ENCODE results near the gene KCNIP3. TPM values are rescaled to one million over a fixed set of nuclear protein-coding genes. Genes with fewer than 3 reads are reported as not detected.
"Not testable (repeated sequence)": the region's sequence is repeated elsewhere in the genome, so short reads cannot be mapped to it uniquely, and the experiment has no call there.

Gene KCNIP3
- total RNA-seq, 1 experiment from 2014 or later: 4.5 TPM

DNA sequence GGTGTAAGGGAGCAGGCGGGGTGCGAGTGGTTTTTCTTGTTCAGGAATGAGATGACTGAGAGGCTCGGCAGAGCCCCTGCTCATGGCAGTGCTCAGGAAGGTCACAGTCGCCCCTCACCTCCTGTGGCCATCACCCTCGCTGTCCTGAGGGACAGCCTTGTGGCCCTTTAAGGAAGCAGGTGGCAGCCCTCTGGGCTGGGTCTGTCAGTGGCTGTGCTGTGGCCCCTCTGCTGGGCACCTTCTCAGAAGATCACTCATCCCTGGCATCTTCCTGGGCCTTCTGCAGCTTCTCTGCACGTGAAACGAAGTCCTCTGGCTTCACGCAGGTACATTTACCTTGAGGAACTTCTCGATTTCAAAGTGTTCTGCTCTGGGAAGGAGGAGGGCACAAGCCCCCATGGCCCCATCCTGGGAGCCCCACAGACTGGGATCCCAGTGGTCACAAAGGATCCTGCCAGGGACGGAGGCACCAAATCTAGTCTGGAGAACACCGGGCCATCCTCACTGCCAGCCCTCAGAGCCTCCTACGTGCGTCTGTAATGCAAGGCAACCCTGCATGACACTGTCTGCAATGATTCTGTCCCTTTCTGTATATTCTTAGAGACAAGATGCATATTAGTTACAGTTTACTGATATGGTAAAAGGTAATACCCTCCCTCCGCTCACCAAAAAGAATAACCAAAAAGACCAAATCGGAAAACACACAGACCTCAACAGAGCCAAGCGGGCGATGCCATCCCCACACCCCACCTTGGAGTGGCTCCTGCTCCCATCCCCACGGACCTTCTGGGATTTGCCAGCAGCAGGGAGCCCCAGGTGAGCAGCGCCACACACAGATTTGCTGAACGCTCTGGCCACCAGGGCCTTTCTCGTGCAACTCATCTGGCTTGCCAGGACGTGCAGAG, 79.4 kb downstream of the KCNIP3 start:
- CTCF ChIA-PET: no interaction called here
- POLR2A ChIA-PET (ENCODE audit: unreplicated experiment): no interaction called here
- Histone ChIP-seq H3F3A (ENCODE audit: insufficient read depth, low read depth) (no peaks in the 10 kb centered on the region), H3K9me3 (ENCODE audit: insufficient read depth, low read depth) (no peaks in the 10 kb centered on the region), H3K36me3 (ENCODE audit: low read depth) (no peaks in the 10 kb centered on the region), H4K20me1 (ENCODE audit: insufficient read depth) (no peaks in the 10 kb centered on the region), H3K27me3 (ENCODE audit: insufficient read depth, low read depth) (peaks cover 80% of the 10 kb centered on the region), H2AFZ (no peak overlapping the region), H3K79me2 (ENCODE audit: low read depth) (no peaks in the 10 kb centered on the region), H3K4me2 (no peak overlapping the region), H3K9me2 (ENCODE audit: insufficient read depth) (no peaks in the 10 kb centered on the region), H3K4me1 (replicated peaks; ENCODE audit: insufficient read depth) (no peaks in the 10 kb centered on the region), H3K4me3 (no peak overlapping the region), H3K27ac (no peak overlapping the region)
- TF ChIP-seq, protein P1, sequence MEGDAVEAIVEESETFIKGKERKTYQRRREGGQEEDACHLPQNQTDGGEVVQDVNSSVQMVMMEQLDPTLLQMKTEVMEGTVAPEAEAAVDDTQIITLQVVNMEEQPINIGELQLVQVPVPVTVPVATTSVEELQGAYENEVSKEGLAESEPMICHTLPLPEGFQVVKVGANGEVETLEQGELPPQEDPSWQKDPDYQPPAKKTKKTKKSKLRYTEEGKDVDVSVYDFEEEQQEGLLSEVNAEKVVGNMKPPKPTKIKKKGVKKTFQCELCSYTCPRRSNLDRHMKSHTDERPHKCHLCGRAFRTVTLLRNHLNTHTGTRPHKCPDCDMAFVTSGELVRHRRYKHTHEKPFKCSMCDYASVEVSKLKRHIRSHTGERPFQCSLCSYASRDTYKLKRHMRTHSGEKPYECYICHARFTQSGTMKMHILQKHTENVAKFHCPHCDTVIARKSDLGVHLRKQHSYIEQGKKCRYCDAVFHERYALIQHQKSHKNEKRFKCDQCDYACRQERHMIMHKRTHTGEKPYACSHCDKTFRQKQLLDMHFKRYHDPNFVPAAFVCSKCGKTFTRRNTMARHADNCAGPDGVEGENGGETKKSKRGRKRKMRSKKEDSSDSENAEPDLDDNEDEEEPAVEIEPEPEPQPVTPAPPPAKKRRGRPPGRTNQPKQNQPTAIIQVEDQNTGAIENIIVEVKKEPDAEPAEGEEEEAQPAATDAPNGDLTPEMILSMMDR (conservative IDR thresholded peaks at IDR 0.05): no peak
- TF ChIP-seq EZH2 (IDR thresholded peaks at IDR 0.05; ENCODE audit: low read depth): no peak
- DNase-seq: no peak
- no TSS peak for BruUV-seq (replicated peaks)
- intact Hi-C loops (cut with micrococcal nuclease; ENCODE audit: unreplicated experiment): no loop called here

- intact Hi-C loops (cut with micrococcal nuclease; ENCODE audit: unreplicated experiment): no loop called here
- no peak for DNase-seq
- Histone ChIP-seq H3F3A (ENCODE audit: insufficient read depth, low read depth) (no peaks in the 10 kb centered on the region), H3K9me3 (ENCODE audit: insufficient read depth, low read depth) (no peaks in the 10 kb centered on the region), H3K79me2 (ENCODE audit: low read depth) (no peaks in the 10 kb centered on the region), H2AFZ (no peak overlapping the region), H3K4me1 (replicated peaks; ENCODE audit: insufficient read depth) (no peaks in the 10 kb centered on the region), H3K27me3 (ENCODE audit: insufficient read depth, low read depth) (peaks cover 82% of the 10 kb centered on the region), H3K27ac (no peak overlapping the region), H3K36me3 (ENCODE audit: low read depth) (no peaks in the 10 kb centered on the region), H3K9me2 (ENCODE audit: insufficient read depth) (no peaks in the 10 kb centered on the region), H3K4me2 (no peak overlapping the region), H3K4me3 (no peak overlapping the region), H4K20me1 (ENCODE audit: insufficient read depth) (no peaks in the 10 kb centered on the region)
- ChIA-PET POLR2A (ENCODE audit: unreplicated experiment) (interaction anchor here (0.6 kb wide), 1 partner anchor 157 kb away, joined by 4 read pairs; no protein-coding TSS in a partner anchor), CTCF (no interaction called here)
- BruUV-seq (replicated peaks): no TSS peak
- no peak for TF ChIP-seq EZH2 (IDR thresholded peaks at IDR 0.05; ENCODE audit: low read depth)
- TF ChIP-seq, protein P1 (conservative IDR thresholded peaks at IDR 0.05): no peak
Observed at GRCh38 chr2:95377216-95378123, 80.3 kb downstream of the KCNIP3 start.

DNA sequence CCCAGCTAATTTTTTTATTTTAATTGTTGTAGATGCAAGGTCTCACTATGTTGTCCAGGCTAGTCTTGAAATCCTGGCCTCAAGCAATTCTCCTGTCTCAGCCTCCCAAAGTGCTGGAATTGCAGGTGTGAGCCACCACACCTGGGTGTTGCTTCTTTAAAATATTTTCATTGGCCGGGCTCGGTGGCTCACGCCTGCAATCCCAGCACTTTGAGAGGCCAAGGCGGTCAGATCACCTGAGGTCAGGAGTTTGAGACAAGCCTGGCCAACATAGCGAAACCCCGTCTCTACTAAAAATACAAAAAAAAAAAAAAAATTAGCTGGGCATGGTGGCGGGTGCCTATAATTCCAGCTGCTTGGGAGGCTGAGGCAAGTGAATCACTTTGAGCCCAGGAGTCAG, 81.1 kb downstream of the KCNIP3 start:
- DNase-seq; intact Hi-C loops (cut with micrococcal nuclease; ENCODE audit: unreplicated experiment); CTCF ChIA-PET: not testable (repeated sequence)

More for the DNA sequence above, 81.1 kb downstream of the KCNIP3 start:
- H3K36me3 ChIP-seq (ENCODE audit: low read depth); H4K20me1 ChIP-seq (ENCODE audit: insufficient read depth); H2AFZ ChIP-seq; H3K9me3 ChIP-seq (ENCODE audit: insufficient read depth, low read depth); H3K27ac ChIP-seq; H3K79me2 ChIP-seq (ENCODE audit: low read depth); BruUV-seq (replicated peaks); H3K4me3 ChIP-seq; H3F3A ChIP-seq (ENCODE audit: insufficient read depth, low read depth); H3K4me2 ChIP-seq; H3K9me2 ChIP-seq (ENCODE audit: insufficient read depth); H3K4me1 ChIP-seq (replicated peaks; ENCODE audit: insufficient read depth): not testable (repeated sequence)
- POLR2A ChIA-PET (ENCODE audit: unreplicated experiment): interaction anchor here (0.6 kb wide), 1 partner anchor 158 kb away, joined by 4 read pairs; no protein-coding TSS in a partner anchor
- H3K27me3 ChIP-seq (ENCODE audit: insufficient read depth, low read depth): peaks cover 87% of the 10 kb centered on the region
